ENCODE measurements around the gene PCSK4. TPM values are rescaled to one million over a fixed set of nuclear protein-coding genes. Genes with fewer than 3 reads are reported as not detected.
A peak's percentile ranks its signal among the peaks of the same experiment; 100 is the strongest.
"Not testable (repeated sequence)": the region's sequence is repeated elsewhere in the genome, so short reads cannot be mapped to it uniquely, and the experiment has no call there.

PCSK4 gene
- total RNA-seq, 1 experiment from 2014 or later: 7.2 TPM

GRCh38 chr19:1441677-1442438 is 48.3 kb downstream of the PCSK4 start:
- no TSS peak for BruUV-seq (replicated peaks)
- DNase-seq (ENCODE audit: low spot score): no peak
- H3K27me3 ChIP-seq (replicated peaks; ENCODE audit: insufficient read depth, low read depth, low read length, poor library complexity): peaks cover 6% of the 10 kb centered on the region
- H3K4me1 ChIP-seq (ENCODE audit: insufficient read depth, low read length, poor library complexity, severe bottlenecking): peaks cover 30% of the 10 kb centered on the region
- TF ChIP-seq EZH2 (IDR thresholded peaks at IDR 0.05; ENCODE audit: borderline replicate concordance, low read depth, low read length, poor library complexity, severe bottlenecking): no peak
- TF ChIP-seq, protein P1, sequence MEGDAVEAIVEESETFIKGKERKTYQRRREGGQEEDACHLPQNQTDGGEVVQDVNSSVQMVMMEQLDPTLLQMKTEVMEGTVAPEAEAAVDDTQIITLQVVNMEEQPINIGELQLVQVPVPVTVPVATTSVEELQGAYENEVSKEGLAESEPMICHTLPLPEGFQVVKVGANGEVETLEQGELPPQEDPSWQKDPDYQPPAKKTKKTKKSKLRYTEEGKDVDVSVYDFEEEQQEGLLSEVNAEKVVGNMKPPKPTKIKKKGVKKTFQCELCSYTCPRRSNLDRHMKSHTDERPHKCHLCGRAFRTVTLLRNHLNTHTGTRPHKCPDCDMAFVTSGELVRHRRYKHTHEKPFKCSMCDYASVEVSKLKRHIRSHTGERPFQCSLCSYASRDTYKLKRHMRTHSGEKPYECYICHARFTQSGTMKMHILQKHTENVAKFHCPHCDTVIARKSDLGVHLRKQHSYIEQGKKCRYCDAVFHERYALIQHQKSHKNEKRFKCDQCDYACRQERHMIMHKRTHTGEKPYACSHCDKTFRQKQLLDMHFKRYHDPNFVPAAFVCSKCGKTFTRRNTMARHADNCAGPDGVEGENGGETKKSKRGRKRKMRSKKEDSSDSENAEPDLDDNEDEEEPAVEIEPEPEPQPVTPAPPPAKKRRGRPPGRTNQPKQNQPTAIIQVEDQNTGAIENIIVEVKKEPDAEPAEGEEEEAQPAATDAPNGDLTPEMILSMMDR (conservative IDR thresholded peaks at IDR 0.05; ENCODE audit: low read depth, low read length): no peak
- ChIA-PET POLR2A (ENCODE audit: low non-redundant PET) (interaction anchor here (0.7 kb wide), 1 partner anchor 1271 kb away, joined by 3 read pairs; no protein-coding TSS in a partner anchor), CTCF (no interaction called here)
- H3K36me3 ChIP-seq (ENCODE audit: insufficient read depth, low read length, poor library complexity, severe bottlenecking): peaks cover 37% of the 10 kb centered on the region
- no peaks in the 10 kb centered on the region for H3K9me3 ChIP-seq (ENCODE audit: low read depth, low read length, poor library complexity, severe bottlenecking)
- intact Hi-C loops (cut with micrococcal nuclease; ENCODE audit: unreplicated experiment): loop anchor here (10.0 kb wide), 1 partner anchor 167 kb away; the partner anchor contains the start of gene FAM174C
- no peak overlapping the region for H3K4me3 ChIP-seq (ENCODE audit: low read depth, low read length, poor library complexity, severe bottlenecking)
- H3K27ac ChIP-seq (ENCODE audit: low read depth, low read length, poor library complexity, severe bottlenecking): peak overlapping the region; percentile 37

- Histone ChIP-seq H3K9me3 (ENCODE audit: low read depth, low read length, poor library complexity, severe bottlenecking) (no peaks in the 10 kb centered on the region), H3K27me3 (replicated peaks; ENCODE audit: insufficient read depth, low read depth, low read length, poor library complexity) (no peaks in the 10 kb centered on the region), H3K4me1 (ENCODE audit: insufficient read depth, low read length, poor library complexity, severe bottlenecking) (peaks cover 24% of the 10 kb centered on the region), H3K4me3 (ENCODE audit: low read depth, low read length, poor library complexity, severe bottlenecking) (peak overlapping the region; percentile 85), H3K27ac (ENCODE audit: low read depth, low read length, poor library complexity, severe bottlenecking) (peak overlapping the region; percentile 37), H3K36me3 (ENCODE audit: insufficient read depth, low read length, poor library complexity, severe bottlenecking) (peaks cover 37% of the 10 kb centered on the region)
- no TSS peak for BruUV-seq (replicated peaks)
- intact Hi-C loops (cut with micrococcal nuclease; ENCODE audit: unreplicated experiment): loop anchor here (10.0 kb wide), 1 partner anchor 166 kb away; the partner anchor contains the start of gene FAM174C
- TF ChIP-seq, protein P1 (conservative IDR thresholded peaks at IDR 0.05; ENCODE audit: low read depth, low read length): no peak
- DNase-seq (ENCODE audit: low spot score): no peak
- CTCF ChIA-PET: no interaction called here
- POLR2A ChIA-PET (ENCODE audit: low non-redundant PET): interaction anchor here (0.6 kb wide), 1 partner anchor 615 kb away, joined by 3 read pairs; no protein-coding TSS in a partner anchor
Measured at GRCh38 chr19:1441022-1441426, 49.1 kb downstream of the PCSK4 start.

DNA sequence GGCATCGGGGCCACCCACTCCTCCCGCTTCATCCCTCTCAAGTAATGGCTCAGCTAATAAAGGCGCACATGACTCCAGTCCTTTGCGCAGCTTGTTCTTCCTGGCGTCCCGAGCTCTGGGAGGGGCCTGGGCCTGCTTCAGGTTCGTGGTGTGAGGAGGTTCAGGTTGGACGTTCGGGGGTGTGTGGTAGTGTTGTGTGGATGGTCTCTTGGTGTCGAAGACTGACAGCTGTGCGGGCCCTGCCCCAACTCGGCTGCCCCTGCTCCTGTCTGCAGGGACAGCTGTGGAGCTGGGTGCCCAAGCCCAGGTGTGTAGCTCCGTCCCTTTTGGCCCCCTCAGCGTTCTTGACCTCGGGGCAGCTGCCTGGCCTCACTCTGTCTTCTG is 49.7 kb downstream of the PCSK4 start:
- TF ChIP-seq, protein P1 (conservative IDR thresholded peaks at IDR 0.05; ENCODE audit: low read depth, low read length): no peak
- TF ChIP-seq EZH2 (IDR thresholded peaks at IDR 0.05; ENCODE audit: borderline replicate concordance, low read depth, low read length, poor library complexity, severe bottlenecking): no peak
- intact Hi-C loops (cut with micrococcal nuclease; ENCODE audit: unreplicated experiment): loop anchor here (10.0 kb wide), 1 partner anchor 166 kb away; the partner anchor contains the start of gene FAM174C
- no peak for DNase-seq (ENCODE audit: low spot score)
- no TSS peak for BruUV-seq (replicated peaks)
- Histone ChIP-seq H3K27me3 (replicated peaks; ENCODE audit: insufficient read depth, low read depth, low read length, poor library complexity) (no peaks in the 10 kb centered on the region), H3K4me1 (ENCODE audit: insufficient read depth, low read length, poor library complexity, severe bottlenecking) (peaks cover 24% of the 10 kb centered on the region), H3K4me3 (ENCODE audit: low read depth, low read length, poor library complexity, severe bottlenecking) (peak overlapping the region; percentile 85), H3K27ac (ENCODE audit: low read depth, low read length, poor library complexity, severe bottlenecking) (peak overlapping the region; percentile 37), H3K9me3 (ENCODE audit: low read depth, low read length, poor library complexity, severe bottlenecking) (no peaks in the 10 kb centered on the region), H3K36me3 (ENCODE audit: insufficient read depth, low read length, poor library complexity, severe bottlenecking) (peaks cover 40% of the 10 kb centered on the region)
- CTCF ChIA-PET: no interaction called here
- POLR2A ChIA-PET (ENCODE audit: low non-redundant PET): interaction anchor here (0.6 kb wide), 1 partner anchor 615 kb away, joined by 3 read pairs; no protein-coding TSS in a partner anchor

- DNase-seq (ENCODE audit: low spot score); POLR2A ChIA-PET (ENCODE audit: low non-redundant PET); CTCF ChIA-PET; H3K9me3 ChIP-seq (ENCODE audit: low read depth, low read length, poor library complexity, severe bottlenecking); BruUV-seq (replicated peaks); H3K27me3 ChIP-seq (replicated peaks; ENCODE audit: insufficient read depth, low read depth, low read length, poor library complexity): not testable (repeated sequence)
- H3K27ac ChIP-seq (ENCODE audit: low read depth, low read length, poor library complexity, severe bottlenecking): peak overlapping the region; percentile 94
- H3K4me3 ChIP-seq (ENCODE audit: low read depth, low read length, poor library complexity, severe bottlenecking): peak overlapping the region; percentile 85
- intact Hi-C loops (cut with micrococcal nuclease; ENCODE audit: unreplicated experiment): loop anchor here (10.0 kb wide), 1 partner anchor 165 kb away; the partner anchor contains the start of gene FAM174C
- peaks cover 44% of the 10 kb centered on the region for H3K36me3 ChIP-seq (ENCODE audit: insufficient read depth, low read length, poor library complexity, severe bottlenecking)
- H3K4me1 ChIP-seq (ENCODE audit: insufficient read depth, low read length, poor library complexity, severe bottlenecking): peaks cover 24% of the 10 kb centered on the region
Measured at GRCh38 chr19:1439525-1440417, 50.4 kb downstream of the PCSK4 start.
